ENCODE data around the gene SDK2. TPM values are rescaled to one million over a fixed set of nuclear protein-coding genes. Genes with fewer than 3 reads are reported as not detected.

SDK2 gene
- total RNA-seq, 4 donors from 2014 or later: 1.5 to 7.0 (median 3.7) TPM

DNA sequence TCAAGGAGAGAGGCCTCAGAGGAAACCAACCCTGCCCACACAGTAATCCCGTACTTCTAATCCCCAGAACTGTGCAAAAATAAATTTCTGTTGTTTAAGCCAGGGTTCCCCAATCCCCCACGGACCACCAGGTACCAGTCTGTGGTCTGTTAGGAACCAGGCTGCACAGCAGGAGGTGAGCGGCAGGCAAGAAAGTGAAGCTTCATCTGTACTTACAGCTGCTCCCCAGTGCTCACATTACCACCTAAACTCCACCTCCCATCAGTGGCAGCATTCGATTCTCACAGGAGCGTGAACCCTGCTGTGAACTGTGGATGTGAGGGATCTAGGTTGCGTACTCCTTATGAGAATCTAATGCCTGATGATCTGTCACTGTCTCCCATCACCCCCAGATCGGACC, 231.3 kb downstream of the SDK2 start:
- no peak overlapping the region for H3K27ac ChIP-seq
- H3K4me3 ChIP-seq (replicated peaks in 1 of 3): no peak overlapping the region
- H3K36me3 ChIP-seq: no peaks in the 10 kb centered on the region
- no peak for DNase-seq
- no peaks in the 10 kb centered on the region for H3K27me3 ChIP-seq
- H3K4me1 ChIP-seq: no peaks in the 10 kb centered on the region
- intact Hi-C loops (cut with DNase I): no loop called here
- WGBS, 2 donors: 71 to 81% methylated on average over 7 of the region's 7 CpGs
- no peak for TF ChIP-seq POLR2A (IDR thresholded peaks at IDR 0.05)
- TF ChIP-seq, protein P1, sequence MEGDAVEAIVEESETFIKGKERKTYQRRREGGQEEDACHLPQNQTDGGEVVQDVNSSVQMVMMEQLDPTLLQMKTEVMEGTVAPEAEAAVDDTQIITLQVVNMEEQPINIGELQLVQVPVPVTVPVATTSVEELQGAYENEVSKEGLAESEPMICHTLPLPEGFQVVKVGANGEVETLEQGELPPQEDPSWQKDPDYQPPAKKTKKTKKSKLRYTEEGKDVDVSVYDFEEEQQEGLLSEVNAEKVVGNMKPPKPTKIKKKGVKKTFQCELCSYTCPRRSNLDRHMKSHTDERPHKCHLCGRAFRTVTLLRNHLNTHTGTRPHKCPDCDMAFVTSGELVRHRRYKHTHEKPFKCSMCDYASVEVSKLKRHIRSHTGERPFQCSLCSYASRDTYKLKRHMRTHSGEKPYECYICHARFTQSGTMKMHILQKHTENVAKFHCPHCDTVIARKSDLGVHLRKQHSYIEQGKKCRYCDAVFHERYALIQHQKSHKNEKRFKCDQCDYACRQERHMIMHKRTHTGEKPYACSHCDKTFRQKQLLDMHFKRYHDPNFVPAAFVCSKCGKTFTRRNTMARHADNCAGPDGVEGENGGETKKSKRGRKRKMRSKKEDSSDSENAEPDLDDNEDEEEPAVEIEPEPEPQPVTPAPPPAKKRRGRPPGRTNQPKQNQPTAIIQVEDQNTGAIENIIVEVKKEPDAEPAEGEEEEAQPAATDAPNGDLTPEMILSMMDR (IDR thresholded peaks at IDR 0.05): no peak
- no peaks in the 10 kb centered on the region for H3K9me3 ChIP-seq

DNA sequence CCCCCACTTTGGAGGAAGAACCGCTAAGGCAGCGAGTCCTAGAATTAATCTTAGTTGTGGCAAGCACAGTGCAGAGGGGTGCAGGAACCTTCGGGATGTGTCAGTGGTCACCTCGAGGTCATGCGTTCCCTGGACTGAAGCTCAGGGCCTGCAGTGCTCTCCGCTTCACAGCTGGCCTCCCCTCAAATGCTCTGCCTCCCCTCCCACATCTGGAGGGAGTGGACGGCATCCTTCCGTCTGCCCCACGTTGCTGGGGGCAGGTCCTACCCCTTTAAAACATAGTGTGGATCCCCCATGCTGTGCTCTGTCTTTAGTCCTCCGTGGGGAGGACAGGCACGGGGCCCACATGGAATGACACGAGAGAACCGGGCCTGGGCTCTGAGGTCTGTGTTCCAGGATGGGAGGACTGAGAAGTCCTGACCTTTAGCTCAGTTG, 232.9 kb downstream of the SDK2 start:
- no peaks in the 10 kb centered on the region for H3K9me3 ChIP-seq
- intact Hi-C loops (cut with DNase I): no loop called here
- no peaks in the 10 kb centered on the region for H3K36me3 ChIP-seq
- H3K27ac ChIP-seq: no peak overlapping the region
- H3K4me1 ChIP-seq: no peaks in the 10 kb centered on the region
- 55 to 79% methylated on average over 12 to 13 of the region's 13 CpGs for WGBS, 2 donors
- DNase-seq: no peak
- no peak overlapping the region for H3K4me3 ChIP-seq (replicated peaks in 1 of 3)
- H3K27me3 ChIP-seq: no peaks in the 10 kb centered on the region
- no peak for TF ChIP-seq POLR2A (IDR thresholded peaks at IDR 0.05)

- DNase-seq: no peak
- Histone ChIP-seq H3K36me3 (no peaks in the 10 kb centered on the region), H3K9me3 (no peaks in the 10 kb centered on the region), H3K4me1 (no peaks in the 10 kb centered on the region), H3K27me3 (no peaks in the 10 kb centered on the region), H3K27ac (no peak overlapping the region), H3K4me3 (replicated peaks in 1 of 3) (no peak overlapping the region)
- 42 to 56% methylated on average over 11 of the region's 11 CpGs for WGBS, 2 donors
- intact Hi-C loops (cut with DNase I): no loop called here
- no peak for TF ChIP-seq POLR2A (IDR thresholded peaks at IDR 0.05)
- TF ChIP-seq, protein P1 (IDR thresholded peaks at IDR 0.05): no peak
These were observed 233.5 kb downstream of the SDK2 start for GRCh38 chr17:73410586-73411312.

- Histone ChIP-seq H3K27me3 (no peaks in the 10 kb centered on the region), H3K27ac (no peak overlapping the region), H3K4me3 (replicated peaks in 1 of 3) (no peak overlapping the region), H3K4me1 (no peaks in the 10 kb centered on the region), H3K9me3 (no peaks in the 10 kb centered on the region), H3K36me3 (no peaks in the 10 kb centered on the region)
- 75 to 79% methylated on average over 3 to 4 of the region's 4 CpGs for WGBS, 2 donors
- no peak for DNase-seq
- intact Hi-C loops (cut with DNase I): no loop called here
- no peak for TF ChIP-seq POLR2A (IDR thresholded peaks at IDR 0.05)
- TF ChIP-seq, protein P1 (IDR thresholded peaks at IDR 0.05): no peak
These were observed 240.0 kb downstream of the SDK2 start for GRCh38 chr17:73404246-73404645.

- Histone ChIP-seq H3K36me3 (no peaks in the 10 kb centered on the region), H3K27ac (no peak overlapping the region), H3K9me3 (no peaks in the 10 kb centered on the region), H3K4me3 (replicated peaks in 1 of 3) (no peak overlapping the region), H3K27me3 (no peaks in the 10 kb centered on the region), H3K4me1 (no peaks in the 10 kb centered on the region)
- intact Hi-C loops (cut with DNase I): no loop called here
- DNase-seq: no peak
- 86 to 90% methylated on average over 6 of the region's 7 CpGs for WGBS, 2 donors
- no peak for TF ChIP-seq POLR2A (IDR thresholded peaks at IDR 0.05)
- TF ChIP-seq, protein P1 (IDR thresholded peaks at IDR 0.05): no peak
These were observed 241.8 kb downstream of the SDK2 start for GRCh38 chr17:73402466-73402865.

Measured in thyroid gland (tissue), 4 donors.